GM20000 (cell line): Measurements from ENCODE around the gene HSD17B2.

Experiments
- DNase-seq: peaks from one replicate; pipeline ENCODE4 v3.0.0; 2012; ENCODE audit warnings: low spot score
- TF ChIP-seq, protein P1 (sequence below): IDR thresholded peaks from 2 replicates; pipeline ENCODE4 v1.5.1; 2012; ENCODE audit warnings: mild to moderate bottlenecking, control low read depth; ENCODE audit errors: extremely low read depth, missing control alignments

Gene HSD17B2

DNA sequence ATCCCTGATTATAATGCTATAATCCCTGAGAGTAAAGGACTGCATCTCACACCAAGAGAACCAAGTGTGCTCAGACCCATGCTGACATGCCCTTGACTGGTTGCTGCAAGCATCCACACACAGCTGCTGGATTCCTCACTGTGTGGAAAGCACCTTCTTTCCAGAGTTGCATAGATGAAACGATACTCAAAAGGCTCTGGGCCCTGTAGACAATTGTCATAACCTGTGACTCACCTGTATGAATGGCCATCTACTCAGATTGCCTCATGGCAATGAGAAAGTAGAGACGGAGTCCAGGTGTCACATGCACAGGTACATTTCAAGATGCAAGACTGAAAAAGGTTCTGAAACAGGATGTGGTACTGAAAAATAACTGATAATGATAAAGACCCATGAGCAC lies 76.9 kb downstream of the HSD17B2 start:
- DNase-seq, result no peak

GRCh38 chr16:82113741-82114140 lies 78.7 kb downstream of the HSD17B2 start:
- no peak for DNase-seq
- TF ChIP-seq, protein P1, sequence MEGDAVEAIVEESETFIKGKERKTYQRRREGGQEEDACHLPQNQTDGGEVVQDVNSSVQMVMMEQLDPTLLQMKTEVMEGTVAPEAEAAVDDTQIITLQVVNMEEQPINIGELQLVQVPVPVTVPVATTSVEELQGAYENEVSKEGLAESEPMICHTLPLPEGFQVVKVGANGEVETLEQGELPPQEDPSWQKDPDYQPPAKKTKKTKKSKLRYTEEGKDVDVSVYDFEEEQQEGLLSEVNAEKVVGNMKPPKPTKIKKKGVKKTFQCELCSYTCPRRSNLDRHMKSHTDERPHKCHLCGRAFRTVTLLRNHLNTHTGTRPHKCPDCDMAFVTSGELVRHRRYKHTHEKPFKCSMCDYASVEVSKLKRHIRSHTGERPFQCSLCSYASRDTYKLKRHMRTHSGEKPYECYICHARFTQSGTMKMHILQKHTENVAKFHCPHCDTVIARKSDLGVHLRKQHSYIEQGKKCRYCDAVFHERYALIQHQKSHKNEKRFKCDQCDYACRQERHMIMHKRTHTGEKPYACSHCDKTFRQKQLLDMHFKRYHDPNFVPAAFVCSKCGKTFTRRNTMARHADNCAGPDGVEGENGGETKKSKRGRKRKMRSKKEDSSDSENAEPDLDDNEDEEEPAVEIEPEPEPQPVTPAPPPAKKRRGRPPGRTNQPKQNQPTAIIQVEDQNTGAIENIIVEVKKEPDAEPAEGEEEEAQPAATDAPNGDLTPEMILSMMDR, result no peak

More for the DNA sequence above, 76.9 kb downstream of the HSD17B2 start:
- TF ChIP-seq, protein P1, result no peak

- DNase-seq, result no peak
Observed at GRCh38 chr16:82116535-82116934, 81.5 kb downstream of the HSD17B2 start.

GRCh38 chr16:82118749-82119148 lies 83.7 kb downstream of the HSD17B2 start:
- TF ChIP-seq, protein P1, result no peak
- DNase-seq, result no peak

More at GRCh38 chr16:82116535-82116934, 81.5 kb downstream of the HSD17B2 start:
- TF ChIP-seq, protein P1, result no peak

GRCh38 chr16:82119405-82119804 lies 84.4 kb downstream of the HSD17B2 start:
- no peak for DNase-seq
- TF ChIP-seq, protein P1, result no peak

DNA sequence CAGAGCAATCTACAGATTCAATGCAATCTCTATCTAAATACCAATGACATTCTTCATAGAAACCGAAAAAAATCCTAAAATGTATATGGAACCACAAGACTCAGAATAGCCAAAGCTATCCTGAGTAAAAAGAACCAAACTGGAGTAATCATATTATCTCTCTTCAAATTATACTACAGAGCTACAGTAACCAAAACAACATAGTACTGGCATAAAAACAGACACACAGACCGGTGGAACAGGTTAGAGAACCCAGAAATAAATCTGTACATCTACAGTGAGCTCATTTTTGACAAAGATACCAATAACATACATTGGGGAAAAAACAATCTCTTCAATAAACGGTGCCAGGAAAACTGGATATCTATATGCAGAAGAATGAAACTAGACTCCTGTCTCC lies 89.6 kb downstream of the HSD17B2 start:
- DNase-seq, result no peak
- TF ChIP-seq, protein P1, result no peak

- no peak for DNase-seq
- TF ChIP-seq, protein P1, result no peak
Observed at GRCh38 chr16:82129881-82130280, 94.8 kb downstream of the HSD17B2 start.

- TF ChIP-seq, protein P1, result no peak
- DNase-seq, result no peak
Observed at GRCh38 chr16:82133798-82134197, 98.7 kb downstream of the HSD17B2 start.
